Measurements from ENCODE around the gene ANKRD33B. TPM values are rescaled to one million over a fixed set of nuclear protein-coding genes. Genes with fewer than 3 reads are reported as not detected.
"Not testable (repeated sequence)": the region's sequence is repeated elsewhere in the genome, so short reads cannot be mapped to it uniquely, and the experiment has no call there.

Gene ANKRD33B
- total RNA-seq, 1 donor from 2014 or later: 4.0 TPM

GRCh38 chr5:10601246-10602030 lies 37.6 kb downstream of the ANKRD33B start:
- no peak for DNase-seq (ENCODE audit: low spot score)
- Mint-ChIP-seq H3K27ac (ENCODE audit: unreplicated experiment) (peak overlapping the region; percentile 86), H3K4me3 (ENCODE audit: unreplicated experiment) (peak overlapping the region; percentile 23), H3K4me1 (ENCODE audit: low read depth) (peaks cover 50% of the 10 kb centered on the region), H3K27me3 (ENCODE audit: low read depth) (no peaks in the 10 kb centered on the region), H3K36me3 (ENCODE audit: low read depth) (no peaks in the 10 kb centered on the region), H3K9me3 (ENCODE audit: low read depth) (peaks cover under 1% of the 10 kb centered on the region)
- no peak for TF ChIP-seq CTCF (IDR thresholded peaks at IDR 0.05)

- no peak for DNase-seq (ENCODE audit: low spot score)
- Mint-ChIP-seq H3K9me3 (ENCODE audit: low read depth) (no peaks in the 10 kb centered on the region), H3K27ac (ENCODE audit: unreplicated experiment) (peak overlapping the region; percentile 86), H3K36me3 (ENCODE audit: low read depth) (no peaks in the 10 kb centered on the region), H3K4me3 (ENCODE audit: unreplicated experiment) (no peak overlapping the region), H3K27me3 (ENCODE audit: low read depth) (no peaks in the 10 kb centered on the region), H3K4me1 (ENCODE audit: low read depth) (peaks cover 49% of the 10 kb centered on the region)
- TF ChIP-seq CTCF (IDR thresholded peaks at IDR 0.05): no peak
These were observed 38.3 kb downstream of the ANKRD33B start for GRCh38 chr5:10602031-10602806.

DNA sequence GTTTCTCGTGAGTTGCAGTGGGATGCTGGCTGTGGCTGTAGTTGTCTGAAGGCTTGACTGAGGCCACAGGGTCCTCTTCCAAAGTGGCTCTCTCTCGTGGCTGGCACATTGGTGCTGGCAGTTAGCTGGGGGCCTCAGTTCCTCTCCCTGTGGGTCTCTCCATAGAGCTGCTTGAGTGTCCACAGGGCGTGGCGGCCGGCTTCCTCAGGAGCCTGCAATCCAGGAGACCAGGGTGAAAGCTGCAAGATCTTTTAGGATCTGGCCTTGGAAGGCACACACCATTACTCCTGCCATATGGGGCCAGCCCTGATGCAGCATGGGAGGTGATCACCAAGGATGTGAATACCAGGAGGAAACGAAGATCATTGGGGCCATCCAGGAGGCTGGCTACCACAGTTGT lies 41.1 kb downstream of the ANKRD33B start:
- TF ChIP-seq CTCF (IDR thresholded peaks at IDR 0.05): no peak
- Mint-ChIP-seq H3K4me3 (ENCODE audit: unreplicated experiment) (no peak overlapping the region), H3K9me3 (ENCODE audit: low read depth) (no peaks in the 10 kb centered on the region), H3K4me1 (ENCODE audit: low read depth) (peaks cover 40% of the 10 kb centered on the region), H3K36me3 (ENCODE audit: low read depth) (no peaks in the 10 kb centered on the region), H3K27ac (ENCODE audit: unreplicated experiment) (no peak overlapping the region), H3K27me3 (ENCODE audit: low read depth) (no peaks in the 10 kb centered on the region)
- no peak for DNase-seq (ENCODE audit: low spot score)

- H3K27ac Mint-ChIP-seq (ENCODE audit: unreplicated experiment): peak overlapping the region; percentile 36
These were observed 42.8 kb downstream of the ANKRD33B start for GRCh38 chr5:10606632-10607022.

DNA sequence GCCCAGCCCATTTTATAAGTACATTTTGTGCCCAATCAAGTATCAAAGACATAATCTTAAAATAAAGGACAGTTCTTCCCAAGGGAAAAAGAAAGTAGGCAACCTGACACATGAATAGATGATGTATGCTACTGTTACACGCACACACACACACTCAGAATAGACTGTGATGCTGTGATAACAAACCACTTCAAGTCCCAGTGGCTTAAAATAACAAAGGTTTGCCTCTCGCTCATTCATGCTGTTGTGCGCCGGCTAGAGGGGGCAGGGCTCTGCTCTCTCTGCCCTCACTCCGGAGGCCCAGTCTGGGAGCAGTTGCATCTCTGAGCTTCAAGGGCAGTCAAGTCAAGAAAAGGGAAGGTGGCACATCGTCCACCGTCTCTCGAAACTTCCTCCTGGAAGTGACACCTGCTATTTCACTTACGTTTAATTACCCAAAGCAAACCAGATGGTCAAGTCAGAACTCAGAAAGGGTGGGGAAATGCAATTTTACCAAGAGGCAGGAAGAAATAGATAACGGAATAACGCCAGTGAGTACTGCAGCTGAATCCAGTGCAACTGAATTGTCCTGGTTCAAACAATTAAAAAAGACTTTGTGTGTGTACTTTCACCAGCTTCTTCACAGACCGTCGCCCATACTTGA lies 43.3 kb downstream of the ANKRD33B start:
- Mint-ChIP-seq H3K27me3 (ENCODE audit: low read depth) (no peaks in the 10 kb centered on the region), H3K4me1 (ENCODE audit: low read depth) (peaks cover 26% of the 10 kb centered on the region), H3K4me3 (ENCODE audit: unreplicated experiment) (peak overlapping the region; percentile 18), H3K9me3 (ENCODE audit: low read depth) (no peaks in the 10 kb centered on the region), H3K36me3 (ENCODE audit: low read depth) (no peaks in the 10 kb centered on the region), H3K27ac (ENCODE audit: unreplicated experiment) (peak overlapping the region; percentile 81)
- DNase-seq (ENCODE audit: low spot score): no peak
- no peak for TF ChIP-seq CTCF (IDR thresholded peaks at IDR 0.05)

More at GRCh38 chr5:10606632-10607022, 42.8 kb downstream of the ANKRD33B start:
- not testable (repeated sequence) for H3K27me3 Mint-ChIP-seq (ENCODE audit: low read depth); DNase-seq (ENCODE audit: low spot score); H3K36me3 Mint-ChIP-seq (ENCODE audit: low read depth); H3K9me3 Mint-ChIP-seq (ENCODE audit: low read depth)
- Mint-ChIP-seq H3K4me3 (ENCODE audit: unreplicated experiment) (peak overlapping the region; percentile 18), H3K4me1 (ENCODE audit: low read depth) (peaks cover 31% of the 10 kb centered on the region)

All from chondrocyte (in vitro differentiated cells).